GM12874 (cell line): ENCODE results near the gene SIGMAR1.

ENCODE experiments used
- TF ChIP-seq, protein P1 (sequence below): IDR thresholded peaks from 2 replicates; pipeline ENCODE4 v1.5.1; 2011; ENCODE audit warnings: low read depth, mild to moderate bottlenecking, control low read depth, low read length, moderate library complexity; ENCODE audit not compliant: insufficient read depth

The SIGMAR1 gene

GRCh38 chr9:34647651-34648050 lies 10.1 kb upstream of the SIGMAR1 start:
- TF ChIP-seq, protein P1, sequence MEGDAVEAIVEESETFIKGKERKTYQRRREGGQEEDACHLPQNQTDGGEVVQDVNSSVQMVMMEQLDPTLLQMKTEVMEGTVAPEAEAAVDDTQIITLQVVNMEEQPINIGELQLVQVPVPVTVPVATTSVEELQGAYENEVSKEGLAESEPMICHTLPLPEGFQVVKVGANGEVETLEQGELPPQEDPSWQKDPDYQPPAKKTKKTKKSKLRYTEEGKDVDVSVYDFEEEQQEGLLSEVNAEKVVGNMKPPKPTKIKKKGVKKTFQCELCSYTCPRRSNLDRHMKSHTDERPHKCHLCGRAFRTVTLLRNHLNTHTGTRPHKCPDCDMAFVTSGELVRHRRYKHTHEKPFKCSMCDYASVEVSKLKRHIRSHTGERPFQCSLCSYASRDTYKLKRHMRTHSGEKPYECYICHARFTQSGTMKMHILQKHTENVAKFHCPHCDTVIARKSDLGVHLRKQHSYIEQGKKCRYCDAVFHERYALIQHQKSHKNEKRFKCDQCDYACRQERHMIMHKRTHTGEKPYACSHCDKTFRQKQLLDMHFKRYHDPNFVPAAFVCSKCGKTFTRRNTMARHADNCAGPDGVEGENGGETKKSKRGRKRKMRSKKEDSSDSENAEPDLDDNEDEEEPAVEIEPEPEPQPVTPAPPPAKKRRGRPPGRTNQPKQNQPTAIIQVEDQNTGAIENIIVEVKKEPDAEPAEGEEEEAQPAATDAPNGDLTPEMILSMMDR: no peak

DNA sequence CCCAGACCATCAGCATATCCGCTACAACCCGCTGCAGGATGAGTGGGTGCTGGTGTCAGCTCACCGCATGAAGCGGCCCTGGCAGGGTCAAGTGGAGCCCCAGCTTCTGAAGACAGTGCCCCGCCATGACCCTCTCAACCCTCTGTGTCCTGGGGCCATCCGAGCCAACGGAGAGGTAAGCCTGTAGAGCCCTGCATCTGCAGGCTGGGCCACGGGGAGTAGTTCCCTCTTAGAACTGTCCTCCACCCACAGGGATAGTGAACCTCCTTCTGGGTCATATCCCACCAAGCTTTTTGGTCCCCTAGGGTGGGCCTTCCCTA lies 9.5 kb upstream of the SIGMAR1 start:
- TF ChIP-seq, protein P1: no peak

GRCh38 chr9:34646211-34647083 lies 8.9 kb upstream of the SIGMAR1 start, which contains the start of gene GALT:
TSS of gene GALT (plus strand) at chr9:34646675. CDS start at chr9:34646705, 30 bp downstream.
- TF ChIP-seq, protein P1: peak; percentile 66

- TF ChIP-seq, protein P1: no peak
Measured at GRCh38 chr9:34644766-34645314, 7.3 kb upstream of the SIGMAR1 start.

- TF ChIP-seq, protein P1: no peak
Measured at GRCh38 chr9:34642679-34643078, 5.1 kb upstream of the SIGMAR1 start.

- TF ChIP-seq, protein P1: no peak
Measured at GRCh38 chr9:34638138-34638445, 505 bp upstream of the SIGMAR1 start.

DNA sequence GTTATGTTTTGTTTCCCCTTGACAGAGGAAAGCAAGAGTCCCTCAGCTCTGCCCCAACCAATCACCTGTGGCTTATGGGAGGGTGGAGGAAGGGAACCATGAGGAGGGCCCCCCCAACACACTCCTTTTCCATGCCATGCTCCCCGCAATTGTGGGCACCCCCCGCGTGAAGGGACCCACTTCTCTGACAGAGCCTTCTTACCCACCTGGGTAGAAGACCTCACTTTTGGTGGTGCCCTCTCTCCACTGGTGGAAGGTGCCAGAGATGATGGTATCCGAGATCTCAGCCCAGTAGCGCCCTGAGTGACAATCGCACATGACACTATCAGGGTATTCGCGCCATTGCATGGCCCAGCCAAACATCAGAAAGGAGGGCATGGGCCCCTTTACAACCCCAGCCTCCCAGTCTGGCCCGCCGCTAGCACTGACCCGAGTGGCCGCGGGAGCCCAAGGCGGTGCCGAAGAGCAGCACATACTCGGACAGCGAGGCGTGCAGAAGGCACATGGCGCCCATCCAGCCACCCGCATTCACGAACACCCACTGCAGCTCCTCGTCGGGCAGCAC lies 714 bp downstream of the SIGMAR1 start:
- TF ChIP-seq, protein P1: no peak
